Smooth muscle cell (in vitro differentiated cells): ENCODE data around the gene PRRC1. TPM values are rescaled to one million over a fixed set of nuclear protein-coding genes. Genes with fewer than 3 reads are reported as not detected.
A peak's percentile ranks its signal among the peaks of the same experiment; 100 is the strongest.
"Not testable (repeated sequence)": the region's sequence is repeated elsewhere in the genome, so short reads cannot be mapped to it uniquely, and the experiment has no call there.

ENCODE experiments used
- DNase-seq: peaks from one replicate; lab custom pipeline; 2025; ENCODE audit not compliant: unreplicated experiment; lab: John Stamatoyannopoulos, UW
- H2AFZ ChIP-seq: fragments of 200-600 bp; sonication (generic); 2 replicates; pipeline ENCODE4 v1.6.0; 2016; ENCODE audit warnings: antibody characterized with exemption, low read depth, mild to moderate bottlenecking
- H3F3A ChIP-seq: fragments of 200-600 bp; sonication (generic); 2 replicates; pipeline ENCODE4 v1.6.0; 2017; ENCODE audit warnings: antibody characterized with exemption, low read depth
- H3K27ac ChIP-seq: fragments of 200-600 bp; sonication (generic); 2 replicates; pipeline ENCODE4 v1.5.1; 2016; ENCODE audit warnings: low read depth, mild to moderate bottlenecking
- H3K27me3 ChIP-seq: fragments of 200-600 bp; sonication (generic); 2 replicates; pipeline ENCODE4 v1.6.1; 2016; ENCODE audit warnings: low read depth, mild to moderate bottlenecking
- H3K36me3 ChIP-seq: fragments of 200-600 bp; sonication (generic); 2 replicates; pipeline ENCODE4 v1.5.1; 2016; ENCODE audit warnings: low read depth
- H3K4me1 ChIP-seq: fragments of 200-600 bp; sonication (generic); 2 replicates; pipeline ENCODE4 v1.5.1; 2016; ENCODE audit warnings: low read depth
- H3K4me2 ChIP-seq: fragments of 200-600 bp; sonication (generic); 2 replicates; pipeline ENCODE4 v1.6.0; 2016; ENCODE audit warnings: mild to moderate bottlenecking
- H3K4me3 ChIP-seq: fragments of 200-600 bp; sonication (generic); 2 replicates; pipeline ENCODE4 v1.5.1; 2016; ENCODE audit warnings: mild to moderate bottlenecking
- H3K79me2 ChIP-seq: fragments of 200-600 bp; sonication (generic); 2 replicates; pipeline ENCODE4 v1.6.0; 2016; ENCODE audit warnings: low read depth, mild to moderate bottlenecking
- H3K9ac ChIP-seq: fragments of 200-600 bp; sonication (generic); 2 replicates; pipeline ENCODE4 v1.6.0; 2016; ENCODE audit warnings: low read depth
- H3K9me3 ChIP-seq: fragments of 200-600 bp; sonication (generic); replicated peaks from 2 replicates; pipeline ENCODE4 v1.5.1; 2016; ENCODE audit warnings: low read depth
- H4K20me1 ChIP-seq: fragments of 200-600 bp; sonication (generic); 2 replicates; pipeline ENCODE4 v1.6.0; 2016; ENCODE audit warnings: low read depth
- CTCF ChIP-seq: fragments of 200-600 bp; sonication (generic); IDR thresholded peaks from 2 replicates; pipeline ENCODE4 v1.5.1; 2017; ENCODE audit warnings: borderline replicate concordance, mild to moderate bottlenecking, antibody characterized with exemption; ENCODE audit not compliant: insufficient read depth, poor library complexity, severe bottlenecking
- WGBS: methylation state at CpG from one replicate; pipeline ENCODE4 v1.1.7; 2016; ENCODE audit warnings: low lambda C conversion rate; 5-methylcytosine and 5-hydroxymethylcytosine counted together
- polyA plus RNA-seq: library from polyadenylated mRNA; unstranded; fragments of >200 nt; fragmentation: Nextera tagmentation; extraction: Ambion mirVana; gene quantifications from 2 replicates; pipeline ENCODE4 v1.2.1, GENCODE V29; 2016
- total RNA-seq: library from RNA; depleted of rRNA; stranded (reverse); fragments of >200 nt; gene quantifications from 2 replicates; pipeline ENCODE4 v1.2.3, GENCODE V29; 2014

PRRC1 gene
- total and polyA plus RNA-seq, 2 experiments from 2014 or later, result 80.5 to 159 TPM

- Histone ChIP-seq H3K36me3 (peaks cover 39% of the 10 kb centered on the region), H3K79me2 (peaks cover 71% of the 10 kb centered on the region), H3F3A (peaks cover 3% of the 10 kb centered on the region), H2AFZ (no peak overlapping the region), H3K4me2 (no peak overlapping the region), H3K4me1 (no peaks in the 10 kb centered on the region), H3K9ac (no peak overlapping the region), H3K27ac (no peak overlapping the region), H3K4me3 (no peak overlapping the region), H3K9me3 (no peaks in the 10 kb centered on the region), H4K20me1 (peaks cover 90% of the 10 kb centered on the region), H3K27me3 (no peaks in the 10 kb centered on the region)
- WGBS, result 98% methylated on average over 5 of the region's 5 CpGs
- DNase-seq, result no peak
- no peak for TF ChIP-seq CTCF
Measured at GRCh38 chr5:127529904-127530682, 12.7 kb downstream of the PRRC1 start.

- DNase-seq, result no peak
- Histone ChIP-seq H3K36me3 (peaks cover 73% of the 10 kb centered on the region), H3K27me3 (no peaks in the 10 kb centered on the region), H3K27ac (no peak overlapping the region), H3K79me2 (peaks cover 69% of the 10 kb centered on the region), H4K20me1 (peaks cover 78% of the 10 kb centered on the region), H3F3A (peaks cover 3% of the 10 kb centered on the region), H3K4me3 (no peak overlapping the region), H2AFZ (no peak overlapping the region), H3K4me2 (no peak overlapping the region), H3K9ac (no peak overlapping the region), H3K4me1 (no peaks in the 10 kb centered on the region), H3K9me3 (no peaks in the 10 kb centered on the region)
- 92% methylated on average over 2 of the region's 2 CpGs for WGBS
- TF ChIP-seq CTCF, result peak; percentile 39
Measured at GRCh38 chr5:127536687-127537086, 19.2 kb downstream of the PRRC1 start.

GRCh38 chr5:127540553-127540952, 23.1 kb downstream of the PRRC1 start:
- H3K9me3 ChIP-seq, H3F3A ChIP-seq, DNase-seq, H3K4me2 ChIP-seq, H2AFZ ChIP-seq, H3K27me3 ChIP-seq, H3K9ac ChIP-seq, H3K4me1 ChIP-seq, H3K27ac ChIP-seq, H3K4me3 ChIP-seq: not testable (repeated sequence)
- 97% methylated on average over 3 of the region's 3 CpGs for WGBS
- H3K36me3 ChIP-seq, result peaks cover 46% of the 10 kb centered on the region
- H4K20me1 ChIP-seq, result peaks cover 65% of the 10 kb centered on the region
- H3K79me2 ChIP-seq, result peaks cover 56% of the 10 kb centered on the region

GRCh38 chr5:127545249-127545648, 27.8 kb downstream of the PRRC1 start:
- WGBS, result 100% methylated on average over 1 of the region's 1 CpG
- H3K9ac ChIP-seq, H3F3A ChIP-seq, DNase-seq, H2AFZ ChIP-seq, H3K4me2 ChIP-seq, H3K27ac ChIP-seq, H3K27me3 ChIP-seq, H3K9me3 ChIP-seq, H3K4me3 ChIP-seq, H3K4me1 ChIP-seq: not testable (repeated sequence)
- H3K36me3 ChIP-seq, result peaks cover 27% of the 10 kb centered on the region
- H3K79me2 ChIP-seq, result peaks cover 37% of the 10 kb centered on the region
- peaks cover 69% of the 10 kb centered on the region for H4K20me1 ChIP-seq
